HG03045 (cell line): ENCODE results near the gene ATP9B.
"Not testable (repeated sequence)": the region's sequence is repeated elsewhere in the genome, so short reads cannot be mapped to it uniquely, and the experiment has no call there.

Experiments used
- ATAC-seq: cut with Tn5 transposase; IDR thresholded peaks from one replicate; pipeline ENCODE4 v1.9.1; 2021; ENCODE audit warnings: mild to moderate bottlenecking, moderate library complexity; ENCODE audit not compliant: unreplicated experiment

Gene ATP9B

GRCh38 chr18:79275461-79275860 is 206.3 kb downstream of the ATP9B start:
- no peak for ATAC-seq

GRCh38 chr18:79275992-79276391 is 206.8 kb downstream of the ATP9B start:
- no peak for ATAC-seq

GRCh38 chr18:79278896-79279295 is 209.7 kb downstream of the ATP9B start:
- ATAC-seq: no peak

GRCh38 chr18:79283131-79283810 is 214.1 kb downstream of the ATP9B start:
- ATAC-seq: no peak

GRCh38 chr18:79283929-79284328 is 214.7 kb downstream of the ATP9B start:
- no peak for ATAC-seq

- ATAC-seq: not testable (repeated sequence)
Observed at GRCh38 chr18:79285191-79285590, 216.0 kb downstream of the ATP9B start.

GRCh38 chr18:79290409-79290808 is 221.2 kb downstream of the ATP9B start:
- not testable (repeated sequence) for ATAC-seq

GRCh38 chr18:79290876-79291275 is 221.7 kb downstream of the ATP9B start:
- no peak for ATAC-seq

- ATAC-seq: no peak
Observed at GRCh38 chr18:79294235-79294634, 225.0 kb downstream of the ATP9B start.

GRCh38 chr18:79299272-79299671 is 230.1 kb downstream of the ATP9B start:
- no peak for ATAC-seq

GRCh38 chr18:79299711-79300110 is 230.5 kb downstream of the ATP9B start:
- ATAC-seq: no peak

- no peak for ATAC-seq
Observed at GRCh38 chr18:79300413-79300812, 231.2 kb downstream of the ATP9B start.

- no peak for ATAC-seq
Observed at GRCh38 chr18:79302120-79302519, 232.9 kb downstream of the ATP9B start.

- no peak for ATAC-seq
Observed at GRCh38 chr18:79305911-79306310, 236.7 kb downstream of the ATP9B start.

GRCh38 chr18:79309614-79310358 is 240.6 kb downstream of the ATP9B start:
- ATAC-seq: no peak

- no peak for ATAC-seq
Observed at GRCh38 chr18:79314838-79315388, 245.7 kb downstream of the ATP9B start.

- no peak for ATAC-seq
Observed at GRCh38 chr18:79315596-79315995, 246.4 kb downstream of the ATP9B start.

- ATAC-seq: no peak
Observed at GRCh38 chr18:79317703-79318102, 248.5 kb downstream of the ATP9B start.

GRCh38 chr18:79318142-79318673 is 249.0 kb downstream of the ATP9B start:
- ATAC-seq: no peak

- no peak for ATAC-seq
Observed at GRCh38 chr18:79320216-79320850, 251.1 kb downstream of the ATP9B start.

GRCh38 chr18:79321625-79322405 is 252.6 kb downstream of the ATP9B start:
- no peak for ATAC-seq
